Measurements from ENCODE around the gene MTA1. TPM values are rescaled to one million over a fixed set of nuclear protein-coding genes. Genes with fewer than 3 reads are reported as not detected.

The MTA1 gene
- total RNA-seq, 1 experiment from 2014 or later = 238 TPM

DNA sequence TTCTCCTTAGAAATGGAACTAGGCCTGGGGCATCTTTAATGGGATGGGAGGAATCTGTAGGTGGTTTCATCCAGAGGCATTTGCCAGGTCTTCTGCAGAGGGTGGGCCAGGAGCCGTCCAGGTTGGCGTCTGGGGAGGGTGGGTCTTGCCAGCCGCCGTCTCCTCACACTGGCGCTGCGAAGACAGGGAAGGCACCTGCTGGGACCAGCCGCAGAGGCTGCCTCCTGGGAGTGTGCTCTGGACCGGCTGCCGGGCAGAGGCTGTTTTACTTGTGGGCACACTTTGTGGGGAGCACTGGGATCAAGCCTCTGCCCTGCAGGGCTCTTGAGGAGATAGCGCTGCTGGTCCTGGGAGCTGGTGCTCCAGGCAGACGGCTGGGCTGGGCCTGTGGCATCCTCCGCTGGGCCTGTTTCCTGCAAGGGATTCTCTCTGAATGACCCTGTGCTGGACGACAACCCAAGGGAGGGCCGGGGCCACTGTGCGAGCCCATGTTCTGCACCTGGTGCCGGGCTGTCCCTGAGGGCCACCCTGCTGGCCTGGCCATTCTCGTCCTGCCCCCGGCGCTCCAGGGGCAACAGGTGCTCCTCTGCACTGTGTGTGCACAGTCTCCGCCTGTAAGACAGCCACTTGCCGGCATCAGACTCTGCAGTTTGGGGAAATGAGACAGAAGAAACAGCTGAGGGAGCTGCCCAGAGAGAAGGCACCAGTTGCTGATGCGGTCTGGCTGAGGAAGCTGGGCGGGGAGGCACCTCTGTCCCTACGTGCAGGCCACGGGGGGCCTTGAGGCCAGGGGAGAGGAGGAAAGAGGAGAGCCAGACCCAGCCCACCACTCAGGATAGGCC is 31.3 kb upstream of the MTA1 start:
- no peak for DNase-seq (ENCODE audit: low spot score)
- Histone ChIP-seq H3K27ac (ENCODE audit: low read depth, low read length, poor library complexity, severe bottlenecking) (no peak overlapping the region), H3K9me3 (ENCODE audit: low read depth, low read length, poor library complexity, severe bottlenecking) (no peaks in the 10 kb centered on the region), H3K27me3 (replicated peaks; ENCODE audit: insufficient read depth, low read depth, low read length, poor library complexity) (no peaks in the 10 kb centered on the region), H3K36me3 (ENCODE audit: insufficient read depth, low read length, poor library complexity, severe bottlenecking) (no peaks in the 10 kb centered on the region), H3K4me3 (ENCODE audit: low read depth, low read length, poor library complexity, severe bottlenecking) (no peak overlapping the region), H3K4me1 (ENCODE audit: insufficient read depth, low read length, poor library complexity, severe bottlenecking) (no peaks in the 10 kb centered on the region)
- CTCF ChIA-PET = interaction anchor here (0.6 kb wide), 1 partner anchor 24 kb away, joined by 5 read pairs; no protein-coding TSS in a partner anchor
- POLR2A ChIA-PET (ENCODE audit: low non-redundant PET) = no interaction called here
- TF ChIP-seq CTCF (conservative IDR thresholded peaks at IDR 0.05; ENCODE audit: low read depth, low read length) (no peak), EZH2 (IDR thresholded peaks at IDR 0.05; ENCODE audit: borderline replicate concordance, low read depth, low read length, poor library complexity, severe bottlenecking) (no peak)
- intact Hi-C loops (cut with micrococcal nuclease; ENCODE audit: unreplicated experiment) = no loop called here
- no TSS peak for BruUV-seq (replicated peaks)

- Histone ChIP-seq H3K4me3 (ENCODE audit: low read depth, low read length, poor library complexity, severe bottlenecking) (no peak overlapping the region), H3K4me1 (ENCODE audit: insufficient read depth, low read length, poor library complexity, severe bottlenecking) (no peaks in the 10 kb centered on the region), H3K36me3 (ENCODE audit: insufficient read depth, low read length, poor library complexity, severe bottlenecking) (no peaks in the 10 kb centered on the region), H3K9me3 (ENCODE audit: low read depth, low read length, poor library complexity, severe bottlenecking) (no peaks in the 10 kb centered on the region), H3K27me3 (replicated peaks; ENCODE audit: insufficient read depth, low read depth, low read length, poor library complexity) (no peaks in the 10 kb centered on the region), H3K27ac (ENCODE audit: low read depth, low read length, poor library complexity, severe bottlenecking) (no peak overlapping the region)
- POLR2A ChIA-PET (ENCODE audit: low non-redundant PET) = no interaction called here
- CTCF ChIA-PET = interaction anchor here (0.6 kb wide), 1 partner anchor 23 kb away, joined by 5 read pairs; no protein-coding TSS in a partner anchor
- intact Hi-C loops (cut with micrococcal nuclease; ENCODE audit: unreplicated experiment) = no loop called here
- no TSS peak for BruUV-seq (replicated peaks)
- TF ChIP-seq EZH2 (IDR thresholded peaks at IDR 0.05; ENCODE audit: borderline replicate concordance, low read depth, low read length, poor library complexity, severe bottlenecking) (no peak), CTCF (conservative IDR thresholded peaks at IDR 0.05; ENCODE audit: low read depth, low read length) (no peak)
- DNase-seq (ENCODE audit: low spot score) = no peak
These were observed 30.7 kb upstream of the MTA1 start for GRCh38 chr14:105388976-105389375.

DNA sequence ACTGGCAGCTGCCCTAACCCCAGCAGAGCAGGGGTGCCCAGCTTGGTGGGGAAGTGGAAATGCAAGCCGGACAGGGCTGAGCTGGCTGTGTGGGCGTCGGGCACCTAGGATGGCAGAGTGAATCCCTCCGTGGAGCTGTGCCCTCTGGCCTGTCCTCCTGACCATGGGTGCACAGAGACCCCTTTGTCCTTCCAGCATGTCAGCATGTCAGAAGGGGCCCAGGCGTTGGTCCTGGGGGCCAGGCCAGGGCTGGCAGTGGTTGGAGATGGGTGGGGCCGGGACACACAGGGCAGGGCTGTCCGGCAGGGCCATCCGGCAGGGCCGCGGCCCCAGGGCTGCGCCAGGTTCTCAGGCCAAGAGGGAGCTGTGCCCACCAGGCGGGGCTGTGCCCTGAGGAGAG is 30.1 kb upstream of the MTA1 start:
- no peak for DNase-seq (ENCODE audit: low spot score)
- no peak overlapping the region for H3K27ac ChIP-seq (ENCODE audit: low read depth, low read length, poor library complexity, severe bottlenecking)
- H3K4me3 ChIP-seq (ENCODE audit: low read depth, low read length, poor library complexity, severe bottlenecking) = no peak overlapping the region
- intact Hi-C loops (cut with micrococcal nuclease; ENCODE audit: unreplicated experiment) = no loop called here
- no peaks in the 10 kb centered on the region for H3K27me3 ChIP-seq (replicated peaks; ENCODE audit: insufficient read depth, low read depth, low read length, poor library complexity)
- H3K4me1 ChIP-seq (ENCODE audit: insufficient read depth, low read length, poor library complexity, severe bottlenecking) = no peaks in the 10 kb centered on the region
- TF ChIP-seq CTCF (conservative IDR thresholded peaks at IDR 0.05; ENCODE audit: low read depth, low read length) = no peak
- no peak for TF ChIP-seq EZH2 (IDR thresholded peaks at IDR 0.05; ENCODE audit: borderline replicate concordance, low read depth, low read length, poor library complexity, severe bottlenecking)
- H3K36me3 ChIP-seq (ENCODE audit: insufficient read depth, low read length, poor library complexity, severe bottlenecking) = no peaks in the 10 kb centered on the region
- no peaks in the 10 kb centered on the region for H3K9me3 ChIP-seq (ENCODE audit: low read depth, low read length, poor library complexity, severe bottlenecking)
- POLR2A ChIA-PET (ENCODE audit: low non-redundant PET) = interaction anchor here (0.7 kb wide), 1 partner anchor 75 kb away, joined by 8 read pairs; no protein-coding TSS in a partner anchor
- CTCF ChIA-PET = no interaction called here
- no TSS peak for BruUV-seq (replicated peaks)
